ENCODE data around the gene ZNF341. TPM values are rescaled to one million over a fixed set of nuclear protein-coding genes. Genes with fewer than 3 reads are reported as not detected.

ZNF341 gene
- 0.88 and 2.8 TPM in 2 replicates for total RNA-seq

DNA sequence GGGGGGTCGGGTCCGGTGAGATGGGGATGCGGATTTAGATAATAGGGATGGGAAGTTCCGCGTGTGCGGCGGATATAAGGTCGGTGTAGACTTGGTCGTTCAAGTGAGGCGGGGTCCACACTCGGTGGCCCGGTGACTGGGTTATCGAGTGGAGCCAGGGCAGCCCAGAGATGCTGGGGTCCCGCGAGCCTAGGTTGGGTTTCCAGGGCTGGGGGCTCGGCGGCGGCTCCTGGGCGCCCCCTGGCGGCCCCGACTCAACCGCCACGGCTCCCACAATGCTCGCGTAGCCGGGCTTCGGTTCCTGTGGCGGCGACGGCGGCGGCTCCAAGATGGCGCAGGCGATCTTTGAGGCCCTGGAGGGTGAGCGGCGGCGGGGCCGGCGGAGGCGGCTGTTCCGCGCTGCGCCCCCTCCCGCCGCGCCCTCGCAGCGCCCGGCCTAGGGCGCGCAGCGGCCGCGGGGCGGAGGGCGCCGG lies at the start of gene ZNF341:
TSS of gene ZNF341 (plus strand) at position 304 of the 473 bp plus-strand sequence. CDS start at position 330, 26 bp downstream.

DNA sequence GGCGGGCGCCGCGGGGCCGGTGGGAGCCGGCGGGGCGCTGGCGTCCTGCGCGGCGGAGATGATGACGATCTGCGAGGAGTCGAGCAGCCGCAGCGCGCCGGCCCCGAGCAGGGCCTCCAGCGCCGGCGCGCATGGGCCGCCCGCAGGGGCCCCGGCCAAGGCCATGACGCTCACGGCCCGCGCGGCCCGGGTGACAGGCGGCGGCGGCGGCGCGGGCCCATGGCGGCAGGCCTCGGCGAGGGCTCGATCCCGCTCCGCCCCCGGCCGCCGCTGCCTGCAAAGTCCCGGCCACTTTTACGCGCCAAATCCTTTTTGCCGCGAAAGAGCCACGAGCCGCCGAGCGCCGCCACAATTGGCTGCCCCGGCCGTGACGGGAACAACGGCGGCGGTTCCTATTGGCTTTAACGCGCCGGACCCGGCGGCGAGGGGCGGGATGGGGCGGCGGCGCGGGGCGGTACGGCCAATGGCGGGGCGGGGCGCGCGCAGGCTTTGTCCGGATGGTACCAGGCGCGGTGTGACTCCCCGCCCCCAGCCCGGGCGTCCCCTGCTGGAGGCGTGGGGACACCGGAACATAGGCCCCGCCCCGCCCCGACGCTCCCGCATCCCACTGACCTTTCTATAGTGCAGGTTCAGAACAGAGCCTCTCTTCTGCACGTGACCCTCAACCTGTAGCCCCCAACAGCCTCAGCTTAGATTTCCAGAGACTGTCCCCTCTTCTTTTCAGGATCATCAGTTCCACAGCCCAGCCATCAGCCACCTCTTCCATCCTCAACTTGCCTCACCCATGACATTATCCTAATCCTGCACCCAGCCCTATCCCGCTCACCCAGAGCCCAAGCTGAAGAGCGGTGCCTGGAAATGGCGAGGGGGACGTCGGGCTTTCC lies 45.5 kb upstream of the ZNF341 start, which contains the start of gene E2F1:
TSS of gene E2F1 (minus strand) at position 286 of the 884 bp plus-strand sequence. CDS start at position 165, 121 bp downstream.

DNA sequence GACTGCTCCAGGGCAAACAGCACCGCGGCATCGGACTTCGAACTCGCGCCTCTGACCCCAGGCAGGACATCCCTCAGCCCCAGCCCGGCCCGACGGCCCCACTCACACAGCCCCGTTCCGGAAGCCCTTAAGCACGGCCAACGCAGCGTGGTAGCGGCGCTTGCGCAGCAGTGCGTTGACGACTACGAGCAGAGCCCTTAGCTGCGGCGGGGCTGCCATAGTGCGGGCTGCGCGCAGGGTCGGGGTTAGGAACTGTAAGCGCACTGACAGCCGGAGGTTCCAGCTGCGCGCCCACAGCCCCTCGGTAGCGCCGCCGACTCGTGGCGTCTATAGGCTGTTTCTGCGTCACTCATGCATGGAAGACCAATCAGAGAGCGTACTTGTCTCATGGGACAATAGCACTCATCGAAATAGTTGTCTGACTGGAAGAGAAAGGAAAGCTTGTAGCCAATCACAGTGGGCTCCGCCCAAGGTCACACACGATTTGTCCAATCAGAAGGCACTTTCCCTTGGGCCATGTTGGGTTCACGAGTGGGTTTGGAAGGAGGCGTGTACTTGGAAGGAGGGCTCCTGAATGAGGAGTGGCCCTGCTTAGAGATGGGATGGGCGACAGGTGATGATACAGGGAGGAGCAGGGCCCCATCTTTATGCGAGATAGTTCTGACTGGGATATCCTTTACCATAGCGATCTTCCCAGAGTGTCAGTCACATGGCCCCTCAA lies 11.6 kb upstream of the ZNF341 start, which contains the start of gene PXMP4:
TSS of gene PXMP4 (minus strand) at position 322 of the 721 bp plus-strand sequence. CDS start at position 219, 103 bp downstream.

DNA sequence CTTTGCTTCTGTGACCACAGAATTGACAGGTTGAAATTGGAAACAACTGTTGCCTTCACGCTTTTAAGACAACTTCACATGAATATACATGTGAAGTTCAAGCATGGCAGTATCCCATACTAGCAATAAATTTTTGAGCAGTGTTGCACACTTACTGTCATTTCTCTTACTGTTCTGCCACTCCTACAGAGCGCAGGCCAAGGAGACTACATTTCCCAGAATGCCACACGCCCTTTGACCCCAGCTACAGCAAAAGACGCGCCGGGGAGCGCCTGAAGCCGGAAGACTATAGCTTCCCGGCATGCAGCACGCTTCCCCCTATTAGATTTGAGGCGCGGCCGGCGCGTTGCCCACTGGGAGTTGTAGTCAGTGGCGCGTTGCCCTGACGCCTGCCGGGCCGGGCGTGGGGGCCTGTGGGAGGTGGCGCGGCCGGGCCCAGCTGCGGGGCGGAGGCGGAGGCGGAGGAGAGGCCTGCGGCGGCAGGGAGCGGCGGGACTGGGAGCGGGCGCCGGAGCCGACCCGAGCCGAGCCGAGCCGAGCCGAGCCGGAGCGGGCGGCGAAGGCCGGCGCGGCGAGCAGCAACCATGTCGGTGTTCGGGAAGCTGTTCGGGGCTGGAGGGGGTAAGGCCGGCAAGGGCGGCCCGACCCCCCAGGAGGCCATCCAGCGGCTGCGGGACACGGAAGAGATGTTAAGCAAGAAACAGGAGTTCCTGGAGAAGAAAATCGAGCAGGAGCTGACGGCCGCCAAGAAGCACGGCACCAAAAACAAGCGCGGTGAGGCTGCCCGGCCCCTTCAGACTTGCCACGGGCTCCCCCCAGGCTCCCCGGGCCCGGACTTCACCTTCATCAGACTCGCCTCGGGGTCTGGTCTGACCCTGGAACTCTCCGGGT lies 79.3 kb downstream of the ZNF341 start, which contains the start of gene CHMP4B:
TSS of gene CHMP4B (plus strand) at position 464 of the 891 bp plus-strand sequence. CDS start at position 585, 121 bp downstream.

Other genes with a start within 250 kb of the ZNF341 start
- 5.0 and 5.9 TPM in 2 replicates for gene CBFA2T2, start 241.9 kb upstream of the ZNF341 start, total RNA-seq
- 0.08 and 0.26 TPM in 2 replicates for gene C20orf144, start 69.7 kb upstream of the ZNF341 start, total RNA-seq
- gene ACTL10, start 65.1 kb upstream of the ZNF341 start, total RNA-seq, result 1.4 and 4.9 TPM in 2 replicates
- 21.3 and 27.0 TPM in 2 replicates for gene NECAB3, start 57.6 kb upstream of the ZNF341 start, total RNA-seq
- gene E2F1, start 45.6 kb upstream of the ZNF341 start, total RNA-seq, result 3.9 and 13.4 TPM in 2 replicates
- 3.2 and 5.6 TPM in 2 replicates for gene PXMP4, start 11.7 kb upstream of the ZNF341 start, total RNA-seq
- 40.2 and 53.0 TPM in 2 replicates for gene CHMP4B, start 79.4 kb downstream of the ZNF341 start, total RNA-seq

Measured in epithelial cell of alveolus of lung (primary cell).